ENCODE results near the gene TRAPPC3L.

Gene TRAPPC3L

DNA sequence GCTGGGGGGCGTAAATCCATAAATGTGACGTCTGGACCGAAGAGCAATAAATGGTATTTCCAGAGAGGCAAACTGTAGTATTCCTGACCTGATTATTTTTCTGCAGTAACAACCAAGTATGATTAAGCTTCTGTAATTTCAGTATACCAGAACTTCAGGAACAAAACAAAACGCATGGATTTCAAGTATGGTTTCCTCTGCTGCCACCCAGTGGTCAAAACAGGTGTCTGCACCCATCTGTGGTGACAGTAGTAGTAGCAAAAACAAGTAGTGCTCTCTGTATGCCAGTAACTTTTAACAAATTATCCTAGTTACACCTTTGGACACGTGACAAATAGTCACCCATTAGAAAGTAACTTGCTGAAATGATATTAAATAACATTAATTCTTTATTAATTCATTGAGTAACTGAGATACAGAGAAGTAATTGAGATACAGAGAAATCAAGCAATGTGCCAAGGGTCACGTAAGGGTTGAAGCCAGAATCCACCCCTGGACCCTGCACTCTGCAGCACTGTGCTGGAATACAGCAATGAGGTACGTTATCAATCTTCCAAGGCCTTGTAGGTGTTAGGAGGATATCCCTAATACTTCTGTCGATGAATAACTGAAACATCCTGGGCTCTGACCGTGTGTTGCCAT, 16.0 kb upstream of the TRAPPC3L start:
- intact Hi-C loops (cut with DNase I), result loop anchor here (5.0 kb wide), 1 partner anchor 284 kb away; the partner anchor contains the start of gene TSPYL1
- peak; percentile 36 to 93 (median 81) for DNase-seq

- DNase-seq, result no peak
- intact Hi-C loops (cut with DNase I), result loop anchor here (5.0 kb wide), 1 partner anchor 283 kb away; the partner anchor contains the start of gene TSPYL1
Observed at GRCh38 chr6:116560130-116560529, 14.6 kb upstream of the TRAPPC3L start.

DNA sequence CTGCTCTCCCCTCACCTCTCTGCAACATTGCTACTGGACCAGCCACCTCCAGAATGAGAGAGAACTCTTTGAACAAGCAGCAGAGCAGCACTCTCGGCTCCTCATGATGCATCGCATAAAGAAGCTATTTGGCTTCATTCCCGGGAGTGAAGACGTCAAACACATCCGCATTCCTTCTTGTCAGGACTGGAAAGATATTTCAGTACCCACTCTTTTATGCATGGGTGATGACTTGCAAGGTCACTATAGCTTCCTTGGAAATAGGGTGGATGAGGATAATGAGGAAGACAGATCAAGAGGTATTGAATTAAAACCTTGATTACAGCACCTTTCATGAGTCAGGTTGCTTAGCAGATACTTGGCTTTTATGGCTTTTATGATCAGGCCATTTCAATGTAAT, 12.4 kb upstream of the TRAPPC3L start:
- DNase-seq, result no peak
- intact Hi-C loops (cut with DNase I), result no loop called here

DNA sequence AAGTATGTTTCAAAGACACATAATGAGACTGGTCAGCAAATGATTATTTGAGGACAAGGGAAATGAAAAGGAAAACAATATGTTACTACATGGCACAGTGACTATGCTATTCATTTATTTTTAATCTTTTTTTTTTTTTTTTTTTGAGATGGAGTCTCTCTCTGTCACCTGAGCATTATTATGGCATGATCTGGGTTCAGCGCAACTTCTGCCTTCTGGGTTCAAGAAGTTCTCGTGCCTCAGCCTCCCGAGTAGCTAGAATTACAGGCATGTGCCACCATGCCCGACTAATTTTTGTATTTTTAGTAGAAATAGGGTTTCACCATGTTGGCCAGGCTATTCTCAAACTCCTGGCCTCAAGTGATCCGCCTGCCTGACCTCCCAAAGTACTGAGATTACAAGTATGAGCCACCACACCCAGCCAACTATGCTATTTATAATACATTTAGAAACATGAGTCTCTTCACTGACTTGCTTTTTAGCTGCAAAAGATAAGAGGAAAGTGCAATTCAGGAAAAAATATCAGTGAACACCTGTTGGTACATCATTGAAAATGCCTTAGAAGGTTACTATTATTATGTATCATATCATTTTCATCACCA, 11.4 kb upstream of the TRAPPC3L start:
- intact Hi-C loops (cut with DNase I), result no loop called here
- DNase-seq, result no peak

- intact Hi-C loops (cut with DNase I), result no loop called here
- DNase-seq, result no peak
Observed at GRCh38 chr6:116556065-116556464, 10.6 kb upstream of the TRAPPC3L start.

GRCh38 chr6:116553451-116553850, 8.0 kb upstream of the TRAPPC3L start, which contains the start of gene CALHM4:
TSS of gene CALHM4 (plus strand) at chr6:116553751. CDS start at chr6:116553794, 43 bp downstream.
- intact Hi-C loops (cut with DNase I), result no loop called here
- no peak for DNase-seq

DNA sequence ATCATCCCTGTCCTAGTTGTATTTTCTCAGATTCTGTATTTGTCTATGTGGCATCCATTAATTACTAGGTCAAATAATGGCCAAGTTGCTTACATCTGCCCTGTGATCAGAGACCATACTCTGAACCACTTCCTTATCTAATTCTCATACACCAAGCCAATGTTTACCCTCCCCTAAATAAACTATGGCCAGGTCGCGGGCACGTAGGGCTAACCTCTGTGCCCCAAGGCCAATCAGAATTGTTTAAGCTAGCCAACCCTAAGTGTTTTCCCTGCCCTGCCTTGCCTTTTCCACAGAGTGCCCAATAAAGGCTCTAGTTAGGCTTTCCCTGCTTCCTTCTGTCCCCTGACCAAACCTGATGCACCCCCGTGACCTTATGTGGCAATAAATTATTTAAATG, 5.3 kb upstream of the TRAPPC3L start:
- DNase-seq, result no peak
- intact Hi-C loops (cut with DNase I), result no loop called here

GRCh38 chr6:116547358-116547757, 1.9 kb upstream of the TRAPPC3L start:
- intact Hi-C loops (cut with DNase I), result no loop called here
- no peak for DNase-seq

DNA sequence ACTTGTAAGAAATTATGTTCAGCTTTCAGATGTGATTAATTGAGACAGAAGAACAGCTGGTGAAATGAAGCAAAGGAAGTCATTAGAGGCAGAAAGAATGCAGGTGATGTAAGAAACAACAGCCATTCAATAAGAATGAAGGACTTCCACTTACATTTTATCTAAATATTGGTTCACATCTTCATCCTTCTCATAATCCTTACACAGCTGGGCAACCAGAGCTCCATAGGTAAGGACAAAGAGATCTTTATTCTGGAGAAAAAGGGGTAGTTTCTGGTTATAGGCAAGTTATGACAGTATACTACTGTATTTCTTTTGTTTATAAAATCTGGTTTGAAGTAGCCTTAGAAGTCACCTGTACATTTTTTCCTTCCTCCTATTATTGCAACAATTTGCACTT, 2.3 kb downstream of the TRAPPC3L start:
- intact Hi-C loops (cut with DNase I), result no loop called here
- DNase-seq, result no peak

- intact Hi-C loops (cut with DNase I), result no loop called here
- no peak for DNase-seq
Observed at GRCh38 chr6:116542426-116542825, 3.1 kb downstream of the TRAPPC3L start.

DNA sequence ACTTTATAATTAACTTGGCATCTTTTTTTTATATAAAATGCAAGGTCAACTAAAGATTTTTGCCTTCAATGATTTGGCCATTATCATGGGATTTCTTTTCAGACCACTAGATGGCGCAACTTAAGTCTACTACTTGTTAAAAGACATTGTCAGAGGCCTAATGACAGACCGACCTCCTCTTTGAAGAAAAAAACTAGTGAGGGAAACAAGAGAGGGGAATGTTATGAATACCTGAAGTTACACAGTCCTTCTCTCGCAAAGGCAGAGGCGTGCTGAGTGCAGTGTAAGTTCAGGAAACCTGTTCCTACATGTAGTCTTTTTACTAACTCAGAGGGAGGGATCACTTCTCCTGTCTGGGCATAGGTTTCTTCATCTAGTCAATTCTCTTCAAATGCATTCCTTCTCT, 9.3 kb downstream of the TRAPPC3L start:
- peak in 11 of 42 donors; percentile 12 to 63 (median 38) for DNase-seq
- intact Hi-C loops (cut with DNase I), result no loop called here

GRCh38 chr6:116535109-116535508, 10.4 kb downstream of the TRAPPC3L start:
- intact Hi-C loops (cut with DNase I), result no loop called here

DNA sequence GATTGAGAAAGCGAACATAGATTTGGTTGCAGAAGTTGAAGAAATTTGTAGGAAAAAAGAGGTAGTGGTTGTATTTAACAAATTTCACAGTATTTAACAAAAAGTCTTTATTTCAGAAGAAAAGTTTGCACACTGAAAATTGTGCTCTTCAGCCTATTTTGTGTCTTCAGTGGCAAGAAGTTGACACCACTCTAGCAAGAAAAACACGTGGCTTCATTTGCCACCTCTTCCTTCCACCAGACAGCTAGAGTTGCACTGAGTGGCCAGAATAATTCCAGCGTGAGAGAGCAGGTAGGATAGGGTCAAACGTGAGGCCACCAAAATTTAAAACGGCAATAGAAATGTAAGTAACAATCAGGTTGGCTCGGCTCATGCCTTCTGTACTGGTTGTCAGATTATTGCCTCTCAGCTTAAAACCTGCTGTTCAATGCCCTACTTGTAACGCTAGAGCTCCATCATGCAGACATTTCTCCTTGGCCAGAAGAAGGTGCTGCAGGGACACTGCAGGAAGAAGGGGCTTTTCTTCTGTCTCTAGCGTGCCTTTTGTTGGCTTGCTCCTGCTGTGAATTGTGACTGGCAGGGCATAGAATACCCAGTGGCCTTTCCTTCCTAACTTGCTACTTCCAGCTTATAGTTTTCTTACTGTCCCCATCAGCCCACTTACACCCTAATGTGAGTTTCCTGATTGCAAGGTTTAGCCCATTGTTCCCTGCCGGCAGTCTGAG, 12.1 kb downstream of the TRAPPC3L start:
- intact Hi-C loops (cut with DNase I), result loop anchor here (5.0 kb wide), 1 partner anchor 251 kb away; no protein-coding TSS in a partner anchor
- no peak for DNase-seq

More at GRCh38 chr6:116535109-116535508, 10.4 kb downstream of the TRAPPC3L start:
- no peak for DNase-seq

DNA sequence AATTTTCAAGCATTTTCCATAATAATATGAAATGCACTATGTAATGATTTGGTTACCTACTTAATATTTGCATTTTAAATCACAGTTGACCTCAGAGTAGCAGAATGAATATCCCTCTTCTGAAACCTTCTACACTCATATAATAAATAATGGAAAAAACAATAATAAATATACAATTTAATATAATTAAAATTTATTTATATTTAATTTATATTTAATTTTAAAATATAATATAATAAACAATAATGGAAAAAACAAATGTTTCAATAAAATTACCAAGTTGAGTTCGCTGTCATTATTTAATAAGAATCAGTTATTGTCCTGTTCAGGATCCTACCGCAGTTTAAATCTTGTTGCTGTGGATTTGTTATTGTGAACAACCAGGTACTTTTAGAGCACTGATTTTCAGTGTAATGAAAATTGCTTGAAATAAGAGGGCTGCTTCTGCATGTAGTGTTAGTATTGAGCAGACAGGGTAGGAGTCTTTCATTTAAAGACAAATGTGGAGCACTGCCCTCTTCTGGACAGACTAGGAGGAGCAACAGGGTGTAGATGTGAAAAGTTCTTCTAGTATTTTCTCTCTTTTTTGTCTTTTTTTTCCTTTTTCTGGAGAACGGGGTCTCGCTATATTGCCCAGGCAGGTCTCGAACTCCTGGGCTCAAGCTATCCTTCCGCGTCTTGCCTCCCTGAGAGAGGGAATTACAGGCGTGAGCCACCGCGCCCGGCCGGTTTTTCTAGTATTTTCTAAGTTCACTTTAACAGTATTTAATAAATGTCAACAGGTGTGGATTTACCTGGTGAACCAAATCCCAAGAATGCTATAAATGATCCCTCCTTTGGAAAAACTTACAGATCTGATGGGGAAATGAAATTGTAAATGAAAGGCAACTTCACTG, 13.6 kb downstream of the TRAPPC3L start:
- intact Hi-C loops (cut with DNase I), result loop anchor here (5.0 kb wide), 1 partner anchor 250 kb away; no protein-coding TSS in a partner anchor
- peak in 38 of 42 donors; percentile 5 to 83 (median 58) for DNase-seq

GRCh38 chr6:116530436-116530835, 15.0 kb downstream of the TRAPPC3L start:
- intact Hi-C loops (cut with DNase I), result loop anchor here (5.0 kb wide), 1 partner anchor 248 kb away; no protein-coding TSS in a partner anchor
- no peak for DNase-seq

DNA sequence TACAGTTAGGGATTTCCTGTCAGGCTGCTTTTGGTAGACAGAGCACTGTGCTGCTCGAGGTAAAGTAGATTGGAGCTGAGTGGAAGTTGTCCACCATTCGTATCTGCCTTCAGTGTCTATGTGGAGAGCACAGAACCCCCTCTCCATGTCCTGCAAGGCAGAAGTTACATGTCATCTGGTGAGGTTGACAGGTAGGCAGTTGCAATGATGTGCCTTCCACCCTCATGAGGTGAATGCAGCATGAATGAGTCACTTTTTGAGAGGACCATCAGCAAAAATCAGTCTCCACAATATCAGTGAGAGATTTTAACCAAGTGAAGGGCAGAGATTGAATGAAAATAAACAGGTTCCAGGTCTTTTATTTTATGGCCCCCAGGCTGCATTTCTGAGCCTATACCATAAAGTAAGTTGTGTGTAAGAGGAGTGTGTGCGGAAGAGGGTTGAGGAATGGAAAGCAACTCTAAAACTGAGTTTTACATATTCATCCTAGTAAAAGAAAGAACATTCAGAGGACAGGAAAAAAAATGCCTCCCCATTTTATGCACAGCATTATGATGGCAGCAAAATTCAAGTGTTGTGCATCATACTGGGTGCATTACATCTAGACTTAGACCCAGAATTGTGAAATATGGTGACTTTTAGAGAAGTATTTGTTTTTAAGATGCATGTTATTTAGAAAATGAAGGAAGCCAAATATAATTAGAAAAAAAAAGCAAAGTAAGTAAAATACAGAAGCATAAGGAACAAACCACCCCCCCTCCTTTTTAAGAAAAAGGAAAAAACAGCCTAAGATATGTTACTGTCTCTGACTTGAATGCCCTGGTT, 15.8 kb downstream of the TRAPPC3L start:
- intact Hi-C loops (cut with DNase I), result loop anchor here (5.0 kb wide), 1 partner anchor 247 kb away; no protein-coding TSS in a partner anchor
- DNase-seq, result no peak

- no peak for DNase-seq
- intact Hi-C loops (cut with DNase I), result no loop called here
Observed at GRCh38 chr6:116528780-116529179, 16.7 kb downstream of the TRAPPC3L start.

GRCh38 chr6:116528133-116528532, 17.4 kb downstream of the TRAPPC3L start:
- no peak for DNase-seq
- intact Hi-C loops (cut with DNase I), result no loop called here

All from head of caudate nucleus (tissue), 42 donors.